HFFc6 (cell line): ENCODE results near the gene EI24. TPM values are rescaled to one million over a fixed set of nuclear protein-coding genes. Genes with fewer than 3 reads are reported as not detected.

ENCODE experiments used
- DNase-seq: peaks from one replicate; pipeline ENCODE4 v3.0.0-alpha.2; 2018
- H3K27ac Mint-ChIP-seq: 2 replicates; pipeline ENCODE4 v1.8.0; 2020; ENCODE audit warnings: mild to moderate bottlenecking, mixed read lengths
- H3K27me3 Mint-ChIP-seq: 2 replicates; pipeline ENCODE4 v1.8.0; 2021; ENCODE audit warnings: mild to moderate bottlenecking, moderate library complexity, mixed read lengths; ENCODE audit not compliant: insufficient read depth
- H3K36me3 Mint-ChIP-seq: 2 replicates; pipeline ENCODE4 v1.8.0; 2021; ENCODE audit warnings: low read depth, mixed read lengths
- H3K4me1 Mint-ChIP-seq: 2 replicates; pipeline ENCODE4 v1.8.0; 2020; ENCODE audit warnings: low read depth, mixed read lengths
- H3K4me3 Mint-ChIP-seq: 2 replicates; pipeline ENCODE4 v1.8.0; 2020; ENCODE audit warnings: mild to moderate bottlenecking, moderate library complexity, mixed read lengths
- H3K9me3 Mint-ChIP-seq: 2 replicates; pipeline ENCODE4 v1.8.0; 2020; ENCODE audit warnings: mild to moderate bottlenecking, mixed read lengths
- CTCF ChIP-seq: fragments of 200-600 bp; sonication (generic); IDR thresholded peaks from 2 replicates; pipeline ENCODE4 v1.5.0; 2021; ENCODE audit warnings: antibody characterized with exemption, mild to moderate bottlenecking
- total RNA-seq, 6 experiments: library from RNA; stranded (reverse); fragmentation: NEBNext Ultra II Directional; extraction: Animal tissue kit (Norgen Biotek cat#: 25700); gene quantifications; 2 replicates in 1 of 6; 3 replicates in 5 of 6; pipeline ENCODE4 v1.2.3, GENCODE V29; 2021

The EI24 gene
- total RNA-seq, 6 experiments from 2014 or later = 73.8 to 92.1 (median 86.0) TPM

- H3K4me3 Mint-ChIP-seq = no peak overlapping the region
- no peak for TF ChIP-seq CTCF
- H3K4me1 Mint-ChIP-seq = peaks cover 22% of the 10 kb centered on the region
- H3K36me3 Mint-ChIP-seq = peaks cover 45% of the 10 kb centered on the region
- no peaks in the 10 kb centered on the region for H3K9me3 Mint-ChIP-seq
- no peaks in the 10 kb centered on the region; the same call in 1 of the 2 replicates for H3K27me3 Mint-ChIP-seq
- peak; percentile 2 for DNase-seq
- peak overlapping the region; percentile 84 for H3K27ac Mint-ChIP-seq
Observed at GRCh38 chr11:125603207-125603606, 33.9 kb downstream of the EI24 start.

GRCh38 chr11:125605417-125605816, 36.1 kb downstream of the EI24 start:
- no peaks in the 10 kb centered on the region; the same call in 1 of the 2 replicates for H3K27me3 Mint-ChIP-seq
- H3K4me1 Mint-ChIP-seq = peaks cover 17% of the 10 kb centered on the region
- H3K9me3 Mint-ChIP-seq = no peaks in the 10 kb centered on the region
- peaks cover 50% of the 10 kb centered on the region for H3K36me3 Mint-ChIP-seq
- no peak for DNase-seq
- TF ChIP-seq CTCF = no peak
- no peak overlapping the region for H3K27ac Mint-ChIP-seq
- no peak overlapping the region for H3K4me3 Mint-ChIP-seq

- H3K4me3 Mint-ChIP-seq = no peak overlapping the region
- no peaks in the 10 kb centered on the region for H3K4me1 Mint-ChIP-seq
- peaks cover 56% of the 10 kb centered on the region for H3K36me3 Mint-ChIP-seq
- TF ChIP-seq CTCF = no peak
- H3K27ac Mint-ChIP-seq = no peak overlapping the region
- H3K9me3 Mint-ChIP-seq = no peaks in the 10 kb centered on the region
- H3K27me3 Mint-ChIP-seq = no peaks in the 10 kb centered on the region; the same call in 1 of the 2 replicates
- DNase-seq = no peak
Observed at GRCh38 chr11:125609545-125609944, 40.3 kb downstream of the EI24 start.

- no peak overlapping the region for H3K4me3 Mint-ChIP-seq
- DNase-seq = no peak
- H3K9me3 Mint-ChIP-seq = no peaks in the 10 kb centered on the region
- no peaks in the 10 kb centered on the region for H3K27me3 Mint-ChIP-seq
- no peak overlapping the region for H3K27ac Mint-ChIP-seq
- H3K36me3 Mint-ChIP-seq = peaks cover 47% of the 10 kb centered on the region
- peaks cover 23% of the 10 kb centered on the region for H3K4me1 Mint-ChIP-seq
- TF ChIP-seq CTCF = no peak
Observed at GRCh38 chr11:125618383-125618782, 49.1 kb downstream of the EI24 start.

GRCh38 chr11:125621995-125622394, 52.7 kb downstream of the EI24 start:
- Mint-ChIP-seq H3K27me3 (peaks cover 10% of the 10 kb centered on the region; the same call in 1 of the 2 replicates), H3K4me1 (peaks cover 40% of the 10 kb centered on the region), H3K9me3 (no peaks in the 10 kb centered on the region), H3K4me3 (no peak overlapping the region), H3K36me3 (peaks cover 27% of the 10 kb centered on the region), H3K27ac (peak overlapping the region; percentile 48)
- peak; percentile 48 for DNase-seq
- TF ChIP-seq CTCF = no peak

GRCh38 chr11:125623064-125623463, 53.8 kb downstream of the EI24 start:
- Mint-ChIP-seq H3K36me3 (peaks cover 30% of the 10 kb centered on the region), H3K4me3 (no peak overlapping the region), H3K4me1 (peaks cover 50% of the 10 kb centered on the region), H3K9me3 (no peaks in the 10 kb centered on the region), H3K27ac (0 out of 2 replicates have a peak overlapping the region, but pooled peaks have one; percentile 72), H3K27me3 (peaks cover 10% of the 10 kb centered on the region; the same call in 1 of the 2 replicates)
- no peak for TF ChIP-seq CTCF
- no peak for DNase-seq
